Ectodermal cell (in vitro differentiated cells): ENCODE data around the gene TGDS.

ENCODE experiments used
- H3K27ac ChIP-seq: 2 replicates; pipeline ENCODE4 v1.7.0; 2013; ENCODE audit warnings: mild to moderate bottlenecking, low read depth, low read length; ENCODE audit not compliant: insufficient read depth, poor library complexity, severe bottlenecking
- H3K27me3 ChIP-seq: 2 replicates; pipeline ENCODE4 v1.7.0; 2013; ENCODE audit warnings: mild to moderate bottlenecking, low read length; ENCODE audit not compliant: insufficient read depth, control insufficient read depth, poor library complexity, severe bottlenecking
- H3K36me3 ChIP-seq: one replicate; pipeline ENCODE4 v1.7.0; 2013; ENCODE audit warnings: low read length; ENCODE audit not compliant: control insufficient read depth, insufficient read depth
- H3K4me1 ChIP-seq: one replicate; pipeline ENCODE4 v1.7.0; 2013; ENCODE audit warnings: low read length; ENCODE audit not compliant: control insufficient read depth, insufficient read depth
- H3K4me3 ChIP-seq: 2 replicates; pipeline ENCODE4 v1.7.0; 2013; ENCODE audit warnings: low read depth, low read length, control low read depth; ENCODE audit not compliant: insufficient read depth
- H3K9me3 ChIP-seq: 2 replicates; pipeline ENCODE4 v1.7.0; 2013; ENCODE audit warnings: mild to moderate bottlenecking, low read length, moderate library complexity; ENCODE audit not compliant: control insufficient read depth
- WGBS, 2 experiments: methylation state at CpG; one replicate each; pipeline ENCODE4 v1.1.7; 2013; ENCODE audit warnings: missing lambda C conversion rate in 2 of 2; 5-methylcytosine and 5-hydroxymethylcytosine counted together

The TGDS gene

GRCh38 chr13:94602467-94602866 lies 6.5 kb upstream of the TGDS start:
- peak overlapping the region; percentile 51 for H3K4me3 ChIP-seq
- no peaks in the 10 kb centered on the region for H3K36me3 ChIP-seq
- H3K27ac ChIP-seq = no peak overlapping the region
- H3K9me3 ChIP-seq = no peaks in the 10 kb centered on the region
- 63 to 90% methylated on average over 1 of the region's 1 CpG for WGBS, 2 experiments
- no peaks in the 10 kb centered on the region for H3K4me1 ChIP-seq
- H3K27me3 ChIP-seq = peaks cover 3% of the 10 kb centered on the region

GRCh38 chr13:94601446-94602431 lies 5.8 kb upstream of the TGDS start, which contains the start of gene GPR180:
TSS of gene GPR180 (plus strand) at chr13:94601857. CDS start at chr13:94601928, 71 bp downstream.
- 1 to 2% methylated on average over 71 of the region's 71 CpGs for WGBS, 2 experiments
- no peaks in the 10 kb centered on the region for H3K4me1 ChIP-seq
- no peaks in the 10 kb centered on the region for H3K36me3 ChIP-seq
- peaks cover 3% of the 10 kb centered on the region for H3K27me3 ChIP-seq
- no peaks in the 10 kb centered on the region for H3K9me3 ChIP-seq
- H3K4me3 ChIP-seq = peak within 1 kb of the TSS; percentile 51
- H3K27ac ChIP-seq = peak within 1 kb of the TSS; percentile 57

DNA sequence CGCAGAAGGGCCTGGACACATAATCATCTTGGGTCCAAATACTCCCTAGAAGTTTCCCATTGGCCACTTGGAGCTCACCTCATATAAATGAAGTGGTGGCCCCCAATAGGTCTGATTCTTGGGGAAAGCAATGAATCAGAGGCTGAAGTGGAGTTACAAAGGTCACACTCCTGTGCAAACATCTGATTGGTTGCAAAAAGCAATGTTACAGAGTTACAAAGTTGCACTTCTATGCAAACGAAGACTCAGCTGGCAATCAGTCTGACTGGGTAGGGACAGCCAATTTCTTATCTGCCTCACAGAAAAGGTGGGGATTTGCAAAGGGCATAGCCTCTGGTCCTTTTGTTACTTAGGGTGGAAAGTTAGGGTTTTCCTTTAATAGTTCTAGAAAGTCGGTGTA lies 3.9 kb upstream of the TGDS start:
- Histone ChIP-seq H3K4me1 (peaks cover 6% of the 10 kb centered on the region), H3K9me3 (no peaks in the 10 kb centered on the region), H3K27ac (no peak overlapping the region), H3K27me3 (peaks cover 3% of the 10 kb centered on the region), H3K4me3 (no peak overlapping the region), H3K36me3 (no peaks in the 10 kb centered on the region)
- 93 to 94% methylated on average over 3 of the region's 3 CpGs for WGBS, 2 experiments

GRCh38 chr13:94598281-94598680 lies 2.3 kb upstream of the TGDS start:
- 89 to 96% methylated on average over 3 of the region's 3 CpGs for WGBS, 2 experiments
- Histone ChIP-seq H3K4me3 (no peak overlapping the region), H3K9me3 (no peaks in the 10 kb centered on the region), H3K27me3 (peaks cover 3% of the 10 kb centered on the region), H3K4me1 (peaks cover 9% of the 10 kb centered on the region), H3K36me3 (no peaks in the 10 kb centered on the region), H3K27ac (no peak overlapping the region)

GRCh38 chr13:94596575-94596971 lies 621 bp upstream of the TGDS start:
- Histone ChIP-seq H3K27ac (no peak overlapping the region), H3K36me3 (peaks cover 4% of the 10 kb centered on the region), H3K9me3 (no peaks in the 10 kb centered on the region), H3K4me3 (peak overlapping the region; percentile 96), H3K27me3 (peaks cover 3% of the 10 kb centered on the region), H3K4me1 (peaks cover 9% of the 10 kb centered on the region)
- WGBS, 2 experiments = 82% methylated on average over 20 of the region's 20 CpGs

- Histone ChIP-seq H3K27me3 (peaks cover 2% of the 10 kb centered on the region), H3K27ac (peak overlapping the region; percentile 18), H3K4me3 (peak overlapping the region; percentile 96), H3K9me3 (no peaks in the 10 kb centered on the region), H3K4me1 (peaks cover 9% of the 10 kb centered on the region), H3K36me3 (peaks cover 9% of the 10 kb centered on the region)
- WGBS, 2 experiments = 14 to 15% methylated on average over 16 of the region's 16 CpGs
Measured at GRCh38 chr13:94595001-94595949, 677 bp downstream of the TGDS start.

DNA sequence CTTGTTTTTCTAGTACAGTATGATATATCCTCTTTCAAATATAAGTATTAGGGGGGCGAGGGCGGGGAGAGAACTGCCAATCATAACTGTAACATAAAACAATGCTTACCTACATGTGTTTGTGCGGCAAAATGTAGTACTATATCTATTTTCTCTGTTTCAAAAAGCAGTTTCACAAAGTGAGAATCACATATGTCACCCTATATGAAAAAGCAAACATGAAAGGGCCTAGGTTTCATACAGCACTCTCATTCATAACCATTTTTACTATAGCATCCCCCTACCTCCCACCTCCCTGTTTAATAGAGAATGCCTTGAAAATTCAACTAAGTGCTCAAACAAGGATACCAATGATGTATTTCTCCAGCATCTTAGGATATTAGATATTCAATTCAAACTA lies 5.2 kb downstream of the TGDS start:
- H3K27me3 ChIP-seq = no peaks in the 10 kb centered on the region
- H3K4me3 ChIP-seq = no peak overlapping the region
- no peaks in the 10 kb centered on the region for H3K9me3 ChIP-seq
- no peak overlapping the region for H3K27ac ChIP-seq
- peaks cover 9% of the 10 kb centered on the region for H3K4me1 ChIP-seq
- peaks cover 9% of the 10 kb centered on the region for H3K36me3 ChIP-seq
- 82 to 100% methylated on average over 1 to 3 of the region's 3 CpGs for WGBS, 2 experiments

DNA sequence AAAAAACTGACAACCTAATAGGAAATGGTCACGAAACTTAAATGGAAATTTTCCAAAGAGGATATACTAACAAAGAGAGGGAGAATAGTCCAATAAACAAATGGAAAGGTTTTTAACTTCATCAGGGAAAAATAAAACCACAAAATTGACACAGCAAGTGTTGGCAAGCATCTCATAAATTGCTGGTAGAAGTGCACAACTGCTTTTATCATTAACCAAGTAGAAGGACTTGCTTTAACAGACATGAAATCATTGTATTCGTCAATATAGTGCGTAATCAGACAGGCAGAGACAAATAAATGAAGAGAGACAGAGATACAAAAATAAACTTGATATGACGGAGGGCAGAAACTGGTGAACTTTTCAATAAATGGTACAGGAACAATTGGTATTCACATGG lies 7.4 kb downstream of the TGDS start:
- H3K27ac ChIP-seq = no peak overlapping the region
- no peak overlapping the region for H3K4me3 ChIP-seq
- no peaks in the 10 kb centered on the region for H3K27me3 ChIP-seq
- H3K9me3 ChIP-seq = no peaks in the 10 kb centered on the region
- WGBS, 2 experiments = 95 to 98% methylated on average over 4 of the region's 4 CpGs
- no peaks in the 10 kb centered on the region for H3K4me1 ChIP-seq
- H3K36me3 ChIP-seq = peaks cover 18% of the 10 kb centered on the region

DNA sequence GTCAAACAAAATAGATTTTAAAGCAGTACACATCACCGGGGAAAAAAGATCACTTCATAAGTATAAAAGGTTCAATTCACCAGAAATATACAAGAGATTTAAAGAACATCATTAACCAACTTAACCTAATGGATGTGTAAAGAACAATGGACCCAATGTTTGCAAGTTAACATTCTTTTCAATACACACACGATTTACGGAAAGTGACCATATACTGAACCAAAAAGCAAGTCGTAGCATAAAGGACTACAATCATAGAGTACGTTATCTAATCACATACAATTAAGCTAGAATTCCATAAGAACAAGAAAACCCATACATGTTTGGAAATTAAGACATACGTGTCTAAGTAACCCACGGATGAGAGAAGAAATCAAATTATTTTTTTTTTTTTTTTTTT lies 9.6 kb downstream of the TGDS start:
- H3K27me3 ChIP-seq = no peaks in the 10 kb centered on the region
- H3K4me1 ChIP-seq = no peaks in the 10 kb centered on the region
- 90 to 96% methylated on average over 6 to 7 of the region's 7 CpGs for WGBS, 2 experiments
- H3K4me3 ChIP-seq = no peak overlapping the region
- H3K9me3 ChIP-seq = no peaks in the 10 kb centered on the region
- no peak overlapping the region for H3K27ac ChIP-seq
- H3K36me3 ChIP-seq = peaks cover 29% of the 10 kb centered on the region
